Thyroid gland (tissue), 4 donors: Measurements from ENCODE around the gene NEUROG3.

Source experiments
- POLR2A ChIP-seq, 2 donors: fragments of 450-650 bp; IDR thresholded peaks; one replicate each; pipeline ENCODE4 v1.6.1; 2017; ENCODE audit warnings: antibody characterized with exemption in 2 of 2, mild to moderate bottlenecking in 2 of 2, moderate library complexity in 1 of 2
- TF ChIP-seq, protein P1 (sequence below), 6 experiments: fragments of 200-600 bp in 3 of 6; fragments of 450-650 bp in 3 of 6; sonication (generic) in 3 of 6; IDR thresholded peaks; one replicate each; pipeline ENCODE4 v1.5.1; 2016 to 2019; ENCODE audit warnings: antibody characterized with exemption in 6 of 6, mild to moderate bottlenecking in 2 of 6, inconsistent platforms in 1 of 6, moderate library complexity in 1 of 6

DNA sequence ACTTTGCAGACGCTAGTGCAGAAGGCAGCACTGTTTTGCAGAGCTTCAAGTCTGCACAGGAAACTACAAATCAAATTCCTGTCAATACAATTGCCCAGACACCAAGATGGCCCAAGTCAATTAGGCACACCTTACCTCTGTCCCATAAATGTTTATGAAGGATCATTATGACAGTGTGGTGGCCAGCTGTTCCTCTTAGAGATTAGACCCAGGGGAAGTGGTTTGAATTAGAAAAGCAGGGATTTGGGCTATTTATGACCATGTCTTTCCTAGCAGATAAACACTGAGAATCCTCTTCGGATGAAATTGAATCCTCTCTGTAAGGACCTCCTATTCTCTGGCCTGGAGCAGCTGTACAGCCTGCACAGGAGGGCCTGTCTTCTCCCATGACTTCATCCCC is 9.9 kb upstream of the NEUROG3 start:
- TF ChIP-seq POLR2A (IDR thresholded peaks at IDR 0.05), result no peak
- TF ChIP-seq, protein P1, sequence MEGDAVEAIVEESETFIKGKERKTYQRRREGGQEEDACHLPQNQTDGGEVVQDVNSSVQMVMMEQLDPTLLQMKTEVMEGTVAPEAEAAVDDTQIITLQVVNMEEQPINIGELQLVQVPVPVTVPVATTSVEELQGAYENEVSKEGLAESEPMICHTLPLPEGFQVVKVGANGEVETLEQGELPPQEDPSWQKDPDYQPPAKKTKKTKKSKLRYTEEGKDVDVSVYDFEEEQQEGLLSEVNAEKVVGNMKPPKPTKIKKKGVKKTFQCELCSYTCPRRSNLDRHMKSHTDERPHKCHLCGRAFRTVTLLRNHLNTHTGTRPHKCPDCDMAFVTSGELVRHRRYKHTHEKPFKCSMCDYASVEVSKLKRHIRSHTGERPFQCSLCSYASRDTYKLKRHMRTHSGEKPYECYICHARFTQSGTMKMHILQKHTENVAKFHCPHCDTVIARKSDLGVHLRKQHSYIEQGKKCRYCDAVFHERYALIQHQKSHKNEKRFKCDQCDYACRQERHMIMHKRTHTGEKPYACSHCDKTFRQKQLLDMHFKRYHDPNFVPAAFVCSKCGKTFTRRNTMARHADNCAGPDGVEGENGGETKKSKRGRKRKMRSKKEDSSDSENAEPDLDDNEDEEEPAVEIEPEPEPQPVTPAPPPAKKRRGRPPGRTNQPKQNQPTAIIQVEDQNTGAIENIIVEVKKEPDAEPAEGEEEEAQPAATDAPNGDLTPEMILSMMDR (IDR thresholded peaks at IDR 0.05), result no peak
